ENCODE results near the gene KRT7. TPM values are rescaled to one million over a fixed set of nuclear protein-coding genes. Genes with fewer than 3 reads are reported as not detected.

KRT7 gene
- total RNA-seq, 1 donor from 2014 or later = 90.3 TPM

GRCh38 chr12:52197371-52198231, 35.4 kb upstream of the KRT7 start:
- no peaks in the 10 kb centered on the region for H3K36me3 Mint-ChIP-seq
- H3K9me3 Mint-ChIP-seq = no peaks in the 10 kb centered on the region
- no peak overlapping the region for H3K27ac Mint-ChIP-seq
- H3K4me3 Mint-ChIP-seq = no peak overlapping the region
- H3K27me3 Mint-ChIP-seq (ENCODE audit: low read depth) = no peaks in the 10 kb centered on the region
- DNase-seq (ENCODE audit: low spot score in 2 of 2, unreplicated experiment in 2 of 2) = no peak
- peaks cover 67% of the 10 kb centered on the region for H3K4me1 Mint-ChIP-seq
- TF ChIP-seq CTCF (IDR thresholded peaks at IDR 0.05; ENCODE audit: unreplicated experiment) = no peak

DNA sequence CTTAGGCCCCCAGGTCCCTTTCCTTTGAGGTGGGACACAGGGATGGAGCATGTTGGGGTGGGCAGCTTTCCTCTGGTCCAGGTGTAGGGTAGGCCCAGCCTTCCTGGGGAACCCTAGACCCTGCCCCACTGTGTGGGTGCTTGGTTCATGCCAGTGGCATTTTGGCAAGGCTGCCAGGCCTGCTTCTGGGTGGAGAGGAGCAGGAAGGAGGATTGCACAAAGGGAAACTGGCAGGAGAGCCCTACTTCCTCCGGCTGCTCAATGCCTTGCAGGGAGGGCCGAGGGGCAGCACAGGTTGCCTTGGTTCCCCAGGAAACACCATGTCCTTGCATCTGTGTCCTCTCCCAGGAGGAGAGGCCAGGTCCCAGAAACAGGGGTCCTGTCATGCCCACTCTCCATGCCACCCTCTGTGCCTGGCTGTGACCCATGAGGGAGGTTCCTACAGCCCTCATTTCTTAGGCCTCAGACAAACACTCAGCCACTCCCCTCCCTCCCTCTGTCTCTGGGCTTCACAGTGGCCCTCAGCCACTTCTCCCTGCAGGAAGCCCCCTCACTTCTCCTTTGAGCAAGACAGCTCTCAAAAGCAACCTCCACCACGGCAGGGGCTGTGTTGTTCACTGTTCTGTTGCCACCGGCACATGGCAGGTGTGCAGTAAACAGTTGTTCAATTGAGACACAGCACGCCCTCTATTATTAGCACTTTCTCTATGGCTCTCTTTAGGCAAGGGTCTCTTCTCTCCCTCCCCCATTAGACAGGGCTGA, 34.4 kb upstream of the KRT7 start:
- Mint-ChIP-seq H3K4me1 (peaks cover 67% of the 10 kb centered on the region), H3K36me3 (no peaks in the 10 kb centered on the region), H3K4me3 (no peak overlapping the region), H3K27me3 (ENCODE audit: low read depth) (no peaks in the 10 kb centered on the region), H3K9me3 (no peaks in the 10 kb centered on the region), H3K27ac (no peak overlapping the region)
- TF ChIP-seq CTCF (IDR thresholded peaks at IDR 0.05; ENCODE audit: unreplicated experiment) = no peak
- no peak for DNase-seq (ENCODE audit: low spot score in 2 of 2, unreplicated experiment in 2 of 2)

- no peak overlapping the region for H3K27ac Mint-ChIP-seq
- H3K4me3 Mint-ChIP-seq = no peak overlapping the region
- no peaks in the 10 kb centered on the region for H3K36me3 Mint-ChIP-seq
- H3K9me3 Mint-ChIP-seq = no peaks in the 10 kb centered on the region
- no peak for TF ChIP-seq CTCF (IDR thresholded peaks at IDR 0.05; ENCODE audit: unreplicated experiment)
- H3K27me3 Mint-ChIP-seq (ENCODE audit: low read depth) = no peaks in the 10 kb centered on the region
- H3K4me1 Mint-ChIP-seq = peaks cover 65% of the 10 kb centered on the region
- DNase-seq (ENCODE audit: low spot score in 2 of 2, unreplicated experiment in 2 of 2) = no peak
Measured at GRCh38 chr12:52199294-52199919, 33.6 kb upstream of the KRT7 start.

DNA sequence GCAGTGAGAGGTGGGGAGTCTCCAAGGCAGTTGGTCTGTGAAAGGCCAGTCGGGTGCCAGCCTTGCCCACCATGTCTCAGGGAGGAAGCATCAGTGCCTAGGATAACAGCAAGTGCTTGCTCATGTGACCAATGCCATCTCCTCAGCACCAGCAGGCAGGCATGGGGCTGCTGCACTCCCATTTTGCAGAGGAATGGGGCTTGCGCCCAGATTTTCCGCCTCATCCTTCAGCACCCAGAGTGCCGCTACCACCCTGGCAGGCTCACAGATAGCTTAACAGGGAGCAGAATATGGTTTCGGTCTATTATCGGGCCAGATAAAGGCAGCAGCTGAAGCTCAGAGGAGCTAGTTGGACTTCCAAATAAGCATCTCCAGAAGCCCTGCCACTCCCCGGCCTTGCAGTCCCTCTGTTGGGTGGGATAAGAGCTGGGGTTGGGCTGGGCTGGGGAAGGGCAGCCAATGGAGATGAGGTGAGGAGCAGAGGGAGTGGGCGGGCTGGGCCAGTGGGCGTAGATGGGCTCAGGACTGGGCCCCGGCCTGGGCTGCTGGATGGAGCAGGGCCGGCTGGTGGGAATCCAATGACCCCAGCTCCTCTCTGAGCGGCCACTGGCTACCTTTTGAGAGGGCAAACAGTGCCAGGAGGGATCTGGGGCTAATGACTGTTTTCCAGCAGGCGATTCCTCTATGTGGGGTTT, 32.8 kb upstream of the KRT7 start:
- no peak overlapping the region for H3K4me3 Mint-ChIP-seq
- H3K27ac Mint-ChIP-seq = no peak overlapping the region
- no peak for DNase-seq (ENCODE audit: low spot score in 2 of 2, unreplicated experiment in 2 of 2)
- H3K4me1 Mint-ChIP-seq = peaks cover 57% of the 10 kb centered on the region
- TF ChIP-seq CTCF (IDR thresholded peaks at IDR 0.05; ENCODE audit: unreplicated experiment) = no peak
- H3K36me3 Mint-ChIP-seq = no peaks in the 10 kb centered on the region
- no peaks in the 10 kb centered on the region for H3K27me3 Mint-ChIP-seq (ENCODE audit: low read depth)
- H3K9me3 Mint-ChIP-seq = no peaks in the 10 kb centered on the region

- Mint-ChIP-seq H3K4me1 (peaks cover 57% of the 10 kb centered on the region), H3K9me3 (no peaks in the 10 kb centered on the region), H3K36me3 (no peaks in the 10 kb centered on the region), H3K4me3 (no peak overlapping the region), H3K27ac (peak overlapping the region; percentile 39), H3K27me3 (ENCODE audit: low read depth) (no peaks in the 10 kb centered on the region)
- no peak for DNase-seq (ENCODE audit: low spot score in 2 of 2, unreplicated experiment in 2 of 2)
- no peak for TF ChIP-seq CTCF (IDR thresholded peaks at IDR 0.05; ENCODE audit: unreplicated experiment)
Measured at GRCh38 chr12:52200781-52201450, 32.1 kb upstream of the KRT7 start.
